ENCODE data around the gene BAG3. TPM values are rescaled to one million over a fixed set of nuclear protein-coding genes. Genes with fewer than 3 reads are reported as not detected.
"Not testable (repeated sequence)": the region's sequence is repeated elsewhere in the genome, so short reads cannot be mapped to it uniquely, and the experiment has no call there.

The BAG3 gene
- total RNA-seq, 1 donor from 2014 or later, result 3.8 TPM

GRCh38 chr10:119640384-119640783 lies 10.8 kb upstream of the BAG3 start:
- DNase-seq (ENCODE audit: low read depth in 2 of 2), result no peak

- no peak for DNase-seq (ENCODE audit: low read depth in 2 of 2)
These were observed 10.2 kb upstream of the BAG3 start for GRCh38 chr10:119640875-119641526.

GRCh38 chr10:119642556-119643111 lies 8.5 kb upstream of the BAG3 start:
- no peak for DNase-seq (ENCODE audit: low read depth in 2 of 2)

GRCh38 chr10:119643306-119644204 lies 7.6 kb upstream of the BAG3 start:
- DNase-seq (ENCODE audit: low read depth in 2 of 2), result no peak

- DNase-seq (ENCODE audit: low read depth in 2 of 2), result no peak
These were observed 6.9 kb upstream of the BAG3 start for GRCh38 chr10:119644205-119644814.

- no peak for DNase-seq (ENCODE audit: low read depth in 2 of 2)
These were observed 6.2 kb upstream of the BAG3 start for GRCh38 chr10:119644994-119645393.

- no peak for DNase-seq (ENCODE audit: low read depth in 2 of 2)
These were observed 1.1 kb upstream of the BAG3 start for GRCh38 chr10:119650062-119650461.

- peak; percentile 31 to 49 for DNase-seq (ENCODE audit: low read depth in 2 of 2)
These were observed 557 bp downstream of the BAG3 start for GRCh38 chr10:119651514-119652360.

GRCh38 chr10:119652361-119652730 lies 1.2 kb downstream of the BAG3 start:
- DNase-seq (ENCODE audit: low read depth in 2 of 2), result peak; percentile 62 to 76

- peak in 1 of 2 donors; percentile 29 for DNase-seq (ENCODE audit: low read depth in 2 of 2)
These were observed 2.0 kb downstream of the BAG3 start for GRCh38 chr10:119653209-119653608.

- no peak for DNase-seq (ENCODE audit: low read depth in 2 of 2)
These were observed 2.7 kb downstream of the BAG3 start for GRCh38 chr10:119653916-119654315.

- DNase-seq (ENCODE audit: low read depth in 2 of 2), result peak in 1 of 2 donors; percentile 50
These were observed 3.4 kb downstream of the BAG3 start for GRCh38 chr10:119654540-119654939.

GRCh38 chr10:119655566-119656001 lies 4.4 kb downstream of the BAG3 start:
- DNase-seq (ENCODE audit: low read depth in 2 of 2), result peak; percentile 54 to 92

- no peak for DNase-seq (ENCODE audit: low read depth in 2 of 2)
These were observed 5.6 kb downstream of the BAG3 start for GRCh38 chr10:119656760-119657159.

- DNase-seq (ENCODE audit: low read depth in 2 of 2), result no peak
These were observed 6.5 kb downstream of the BAG3 start for GRCh38 chr10:119657725-119658124.

GRCh38 chr10:119658274-119658673 lies 7.1 kb downstream of the BAG3 start:
- peak; percentile 73 to 94 for DNase-seq (ENCODE audit: low read depth in 2 of 2)

- peak in 1 of 2 donors; percentile 44 for DNase-seq (ENCODE audit: low read depth in 2 of 2)
These were observed 8.8 kb downstream of the BAG3 start for GRCh38 chr10:119659951-119660350.

GRCh38 chr10:119662076-119662605 lies 11.0 kb downstream of the BAG3 start:
- DNase-seq (ENCODE audit: low read depth in 2 of 2), result not testable (repeated sequence)

- DNase-seq (ENCODE audit: low read depth in 2 of 2), result peak in 1 of 2 donors; percentile 47
These were observed 12.9 kb downstream of the BAG3 start for GRCh38 chr10:119663866-119664698.

Measured in lung microvascular endothelial cell (primary cell).